ENCODE measurements around the gene MRPL55.

DNA sequence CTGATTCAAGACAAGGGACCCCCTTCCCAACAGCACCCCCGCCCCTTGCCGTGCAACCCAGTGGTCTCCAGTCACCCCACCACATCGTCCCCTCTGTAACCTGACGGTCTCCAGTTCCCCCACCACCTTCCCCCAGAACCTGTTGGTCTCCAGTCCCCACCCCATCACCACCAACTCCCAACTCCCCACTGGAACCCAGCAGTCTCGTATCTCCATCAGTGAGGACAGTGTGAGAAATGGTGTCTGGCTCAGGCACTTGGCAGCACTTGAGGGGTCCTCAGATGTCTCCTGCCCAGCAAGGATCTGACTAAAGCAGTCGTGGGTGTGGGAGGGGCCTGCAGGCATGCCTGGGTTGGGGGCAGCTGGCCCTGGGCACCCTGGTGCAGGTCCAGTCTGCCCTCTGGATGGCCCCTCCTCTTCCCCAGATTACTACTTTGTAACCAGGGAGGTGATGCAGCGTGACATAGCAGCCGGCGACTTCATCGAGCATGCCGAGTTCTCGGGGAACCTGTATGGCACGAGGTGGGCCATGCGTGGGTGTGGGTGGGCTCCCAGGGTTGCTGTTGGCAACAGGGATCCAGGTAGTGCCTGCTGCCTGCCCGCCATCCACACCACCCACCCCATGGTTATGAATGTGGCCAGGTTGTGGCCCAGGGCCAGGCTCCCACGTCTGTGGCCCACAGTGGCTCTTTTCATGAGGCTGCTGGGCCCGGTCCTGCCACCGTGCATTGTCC is 37.5 kb upstream of the MRPL55 start:
- TF ChIP-seq, protein P1, sequence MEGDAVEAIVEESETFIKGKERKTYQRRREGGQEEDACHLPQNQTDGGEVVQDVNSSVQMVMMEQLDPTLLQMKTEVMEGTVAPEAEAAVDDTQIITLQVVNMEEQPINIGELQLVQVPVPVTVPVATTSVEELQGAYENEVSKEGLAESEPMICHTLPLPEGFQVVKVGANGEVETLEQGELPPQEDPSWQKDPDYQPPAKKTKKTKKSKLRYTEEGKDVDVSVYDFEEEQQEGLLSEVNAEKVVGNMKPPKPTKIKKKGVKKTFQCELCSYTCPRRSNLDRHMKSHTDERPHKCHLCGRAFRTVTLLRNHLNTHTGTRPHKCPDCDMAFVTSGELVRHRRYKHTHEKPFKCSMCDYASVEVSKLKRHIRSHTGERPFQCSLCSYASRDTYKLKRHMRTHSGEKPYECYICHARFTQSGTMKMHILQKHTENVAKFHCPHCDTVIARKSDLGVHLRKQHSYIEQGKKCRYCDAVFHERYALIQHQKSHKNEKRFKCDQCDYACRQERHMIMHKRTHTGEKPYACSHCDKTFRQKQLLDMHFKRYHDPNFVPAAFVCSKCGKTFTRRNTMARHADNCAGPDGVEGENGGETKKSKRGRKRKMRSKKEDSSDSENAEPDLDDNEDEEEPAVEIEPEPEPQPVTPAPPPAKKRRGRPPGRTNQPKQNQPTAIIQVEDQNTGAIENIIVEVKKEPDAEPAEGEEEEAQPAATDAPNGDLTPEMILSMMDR (IDR thresholded peaks at IDR 0.05): no peak
- TF ChIP-seq POLR2A (IDR thresholded peaks at IDR 0.05): no peak
